HepG2 (cell line): Measurements from ENCODE around the gene RABL6. TPM values are rescaled to one million over a fixed set of nuclear protein-coding genes. Genes with fewer than 3 reads are reported as not detected.

Experiments used
- AHR ChIP-seq: IDR thresholded peaks from 2 replicates; pipeline ENCODE4 v1.6.1; 2018; ENCODE audit warnings: missing genetic modification reagents, missing compliant biosample characterization
- AKAP8 ChIP-seq: sonication (generic); formaldehyde crosslinking; IDR thresholded peaks from 2 replicates; pipeline ENCODE4 v1.5.1; 2020; ENCODE audit warnings: mild to moderate bottlenecking, missing genetic modification reagents
- ATRX ChIP-seq: sonication (generic); formaldehyde crosslinking; IDR thresholded peaks from 2 replicates; pipeline ENCODE4 v1.4.0; 2020; ENCODE audit warnings: missing genetic modification reagents, borderline replicate concordance
- EP300 ChIP-seq, 3 experiments: sonication (generic) in 1 of 3; formaldehyde crosslinking in 1 of 3; IDR thresholded peaks; 2 replicates each; pipeline versions ENCODE4 v1.5.1 to v1.6.1; 2011 to 2020; ENCODE audit warnings: low read depth in 2 of 3, low read length in 2 of 3, borderline replicate concordance in 1 of 3, improper control_type of control experiment in 1 of 3, mild to moderate bottlenecking in 1 of 3, missing genetic modification reagents in 1 of 3, moderate library complexity in 1 of 3
- KLF15 ChIP-seq: sonication (generic); formaldehyde crosslinking; IDR thresholded peaks from 2 replicates; pipeline ENCODE4 v1.8.1; 2023; ENCODE audit warnings: borderline replicate concordance, mild to moderate bottlenecking, inconsistent platforms, missing genetic modification reagents, mixed read lengths
- MAFK ChIP-seq, 2 experiments: IDR thresholded peaks in 1 of 2; conservative IDR thresholded peaks in 1 of 2; 2 replicates each; pipeline ENCODE4 v1.6.1; 2011; ENCODE audit warnings: improper control_type of control experiment in 2 of 2, low read length in 2 of 2
- MTA1 ChIP-seq: sonication (generic); formaldehyde crosslinking; IDR thresholded peaks from 2 replicates; pipeline ENCODE4 v1.4.0; 2020; ENCODE audit warnings: missing genetic modification reagents, mild to moderate bottlenecking, borderline replicate concordance
- NCOA1 ChIP-seq: sonication (generic); formaldehyde crosslinking; IDR thresholded peaks from 2 replicates; pipeline ENCODE4 v1.9.0; 2021; ENCODE audit warnings: missing genetic modification reagents
- NFATC3 ChIP-seq: sonication (generic); formaldehyde crosslinking; IDR thresholded peaks from 2 replicates; pipeline ENCODE4 v1.5.1; 2020; ENCODE audit warnings: mild to moderate bottlenecking, missing genetic modification reagents
- NFIB ChIP-seq: sonication (generic); formaldehyde crosslinking; IDR thresholded peaks from 2 replicates; pipeline ENCODE4 v1.9.0; 2021; ENCODE audit warnings: missing genetic modification reagents, mild to moderate bottlenecking, borderline replicate concordance
- PCBP2 ChIP-seq: fragments of 200-400 bp; formaldehyde crosslinking; optimal IDR thresholded peaks from 2 replicates; pipeline ENCODE3; 2018; ENCODE audit warnings: low read length, low read depth; ENCODE audit not compliant: poor library complexity, severe bottlenecking
- SOX6 ChIP-seq, 2 experiments: fragments of 450-650 bp in 1 of 2; sonication (generic) in 1 of 2; formaldehyde crosslinking in 1 of 2; IDR thresholded peaks; 2 replicates each; pipeline versions ENCODE4 v1.4.0 to v1.6.1; 2017 to 2020; ENCODE audit warnings: antibody characterized with exemption in 1 of 2, mild to moderate bottlenecking in 1 of 2, missing genetic modification reagents in 1 of 2
- SRF ChIP-seq: IDR thresholded peaks from 2 replicates; pipeline ENCODE4 v1.6.1; 2011; ENCODE audit warnings: mild to moderate bottlenecking, low read depth, low read length, moderate library complexity
- SUZ12 ChIP-seq: fragments of 150-350 bp; IDR thresholded peaks from 2 replicates; pipeline ENCODE4 v1.6.1; 2014; ENCODE audit warnings: low read depth, low read length
- ZFY ChIP-seq: sonication (generic); formaldehyde crosslinking; IDR thresholded peaks from 2 replicates; pipeline ENCODE4 v1.4.0; 2020; ENCODE audit warnings: missing genetic modification reagents
- ZNF121 ChIP-seq: sonication (generic); formaldehyde crosslinking; IDR thresholded peaks from 2 replicates; pipeline ENCODE4 v1.5.0; 2020; ENCODE audit warnings: mild to moderate bottlenecking, missing genetic modification reagents
- ZNF20 ChIP-seq: sonication (generic); formaldehyde crosslinking; IDR thresholded peaks from 2 replicates; pipeline ENCODE4 v1.4.0; 2020; ENCODE audit warnings: mild to moderate bottlenecking, moderate library complexity, missing genetic modification reagents
- ZNF280B ChIP-seq: sonication (generic); formaldehyde crosslinking; IDR thresholded peaks from 2 replicates; pipeline ENCODE4 v1.5.0; 2020; ENCODE audit warnings: missing genetic modification reagents, mild to moderate bottlenecking, borderline replicate concordance
- ZNF329 ChIP-seq: sonication (generic); formaldehyde crosslinking; IDR thresholded peaks from 2 replicates; pipeline ENCODE4 v1.9.0; 2021; ENCODE audit warnings: low read depth, mild to moderate bottlenecking, missing genetic modification reagents
- ZNF598 ChIP-seq: sonication (generic); formaldehyde crosslinking; IDR thresholded peaks from 2 replicates; pipeline ENCODE4 v1.5.1; 2020; ENCODE audit warnings: mild to moderate bottlenecking, missing genetic modification reagents, borderline replicate concordance
- ZNF687 ChIP-seq: sonication (generic); formaldehyde crosslinking; IDR thresholded peaks from 2 replicates; pipeline ENCODE4 v1.5.1; 2020; ENCODE audit warnings: mild to moderate bottlenecking, missing genetic modification reagents, moderate library complexity
- ZNF768 ChIP-seq: sonication (generic); formaldehyde crosslinking; IDR thresholded peaks from 2 replicates; pipeline ENCODE4 v1.4.0; 2020; ENCODE audit warnings: missing genetic modification reagents
- ZSCAN12 ChIP-seq: sonication (generic); formaldehyde crosslinking; IDR thresholded peaks from 2 replicates; pipeline ENCODE4 v1.9.0; 2021; ENCODE audit warnings: mild to moderate bottlenecking, missing genetic modification reagents
- polyA plus RNA-seq, 8 experiments: library from polyadenylated mRNA; depleted of rRNA in 3 of 8; stranded (reverse) in 7 of 8; unstranded in 1 of 8; fragments of >200 nt; fragmentation: Illumina TruSeq in 4 of 8; extraction: Trizol in 4 of 8; gene quantifications; 2 replicates each; pipeline versions ENCODE4 v1.2.1 to v1.2.3, GENCODE V29; 2011 to 2016; ENCODE audit warnings: low read depth in 4 of 8, missing spikeins in 1 of 8, mixed read lengths in 1 of 8; ENCODE audit not compliant: insufficient read depth in 1 of 8
- total RNA-seq, 5 experiments: library from RNA; depleted of rRNA; stranded (reverse); fragments of >200 nt; fragmentation: Illumina TruSeq; extraction: Trizol; gene quantifications; 2 replicates each; pipeline ENCODE4 v1.2.3, GENCODE V29; 2016; ENCODE audit warnings: low read depth in 1 of 5
- TF ChIP-seq, protein P1 (sequence below): sonication (generic); formaldehyde crosslinking; IDR thresholded peaks from 2 replicates; pipeline ENCODE4 v1.4.0; 2020; ENCODE audit warnings: missing genetic modification reagents

Gene RABL6
- total and polyA plus RNA-seq, 2 of the 13 experiments (the other 11 are each of a cell fraction or from before 2014, with no cell fraction given), result 81.5 to 125 TPM

GRCh38 chr9:136773386-136774044 is 34.2 kb upstream of the RABL6 start (continued):
- no peak for TF ChIP-seq ZNF20
- TF ChIP-seq ZNF598 (CRISPR knock-in tag), result no peak
- peak; percentile 32; the same call in 1 of the 2 replicates for TF ChIP-seq SUZ12
- TF ChIP-seq ATRX, result no peak
- TF ChIP-seq NFATC3, result no peak
- no peak for TF ChIP-seq NFIB (CRISPR knock-in tag)
- TF ChIP-seq ZNF280B, result 0 out of 2 replicates have a peak, but pooled peaks have one; percentile 42
- no peak for TF ChIP-seq PCBP2
- TF ChIP-seq, protein P1, sequence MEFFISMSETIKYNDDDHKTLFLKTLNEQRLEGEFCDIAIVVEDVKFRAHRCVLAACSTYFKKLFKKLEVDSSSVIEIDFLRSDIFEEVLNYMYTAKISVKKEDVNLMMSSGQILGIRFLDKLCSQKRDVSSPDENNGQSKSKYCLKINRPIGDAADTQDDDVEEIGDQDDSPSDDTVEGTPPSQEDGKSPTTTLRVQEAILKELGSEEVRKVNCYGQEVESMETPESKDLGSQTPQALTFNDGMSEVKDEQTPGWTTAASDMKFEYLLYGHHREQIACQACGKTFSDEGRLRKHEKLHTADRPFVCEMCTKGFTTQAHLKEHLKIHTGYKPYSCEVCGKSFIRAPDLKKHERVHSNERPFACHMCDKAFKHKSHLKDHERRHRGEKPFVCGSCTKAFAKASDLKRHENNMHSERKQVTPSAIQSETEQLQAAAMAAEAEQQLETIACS (CRISPR knock-in tag), result no peak
- TF ChIP-seq SOX6 (IDR thresholded peaks at IDR 0.05), result no peak
- TF ChIP-seq SOX6 (CRISPR knock-in tag; IDR thresholded peaks at IDR 0.05), result no peak
- no peak for TF ChIP-seq MTA1
- TF ChIP-seq KLF15 (CRISPR knock-in tag), result no peak
- no peak for TF ChIP-seq NCOA1
- no peak for TF ChIP-seq MAFK (conservative IDR thresholded peaks at IDR 0.05 in 1 of 2, IDR thresholded peaks at IDR 0.05 in 1 of 2; ENCODE audit: low read length in 2 of 2)
- no peak for TF ChIP-seq ZNF329 (CRISPR knock-in tag)
- TF ChIP-seq EP300 (IDR thresholded peaks at IDR 0.05; ENCODE audit: low read depth in 2 of 2, low read length in 2 of 2), result no peak
- TF ChIP-seq EP300 (CRISPR knock-in tag; IDR thresholded peaks at IDR 0.05; ENCODE audit: borderline replicate concordance), result no peak
- TF ChIP-seq AKAP8, result no peak
- no peak for TF ChIP-seq SRF
- TF ChIP-seq ZNF121 (CRISPR knock-in tag), result no peak
- TF ChIP-seq ZNF768 (CRISPR knock-in tag), result no peak
- no peak for TF ChIP-seq AHR
- TF ChIP-seq ZSCAN12 (CRISPR knock-in tag), result no peak
- peak; percentile 40 for TF ChIP-seq ZNF687
- TF ChIP-seq ZFY (CRISPR knock-in tag), result peak; percentile 68
